Hematopoietic multipotent progenitor cell treated with erythropoietin and hydrocortisone succinate and interleukin-3 and kit ligand, for 17 days (in vitro differentiated cells): ENCODE measurements around the gene LRRC32.
"Not testable (repeated sequence)": the region's sequence is repeated elsewhere in the genome, so short reads cannot be mapped to it uniquely, and the experiment has no call there.

Experiments
- DNase-seq: peaks from one replicate; pipeline ENCODE4 v3.0.0-alpha.2; 2015; ENCODE audit warnings: low spot score

Gene LRRC32

GRCh38 chr11:76628408-76628947 lies 42.1 kb downstream of the LRRC32 start:
- DNase-seq = no peak

GRCh38 chr11:76627606-76628005 lies 42.9 kb downstream of the LRRC32 start:
- DNase-seq = no peak

DNA sequence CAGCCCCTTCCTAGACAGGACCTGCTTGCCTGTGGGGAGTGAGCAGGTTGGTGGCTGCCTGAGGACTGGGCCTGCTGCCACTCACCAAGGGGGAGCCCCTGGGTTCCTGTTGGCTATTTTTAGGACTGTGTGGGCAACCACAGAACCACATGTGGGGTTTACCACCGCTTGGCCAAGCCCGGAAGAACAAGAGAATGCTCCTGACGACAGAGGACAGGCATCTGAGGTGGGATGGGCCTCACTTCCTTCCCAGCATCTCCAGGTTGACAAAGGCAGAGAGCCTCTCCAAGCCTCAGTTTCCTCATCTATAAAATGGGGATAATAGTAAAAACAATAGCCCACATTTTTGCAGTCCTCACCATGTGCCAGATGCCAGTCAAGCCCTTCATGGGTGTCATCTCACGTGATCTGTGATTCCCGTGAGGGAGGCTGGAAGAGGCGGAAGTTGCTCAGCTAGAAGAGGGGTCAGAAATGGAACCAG lies 43.6 kb downstream of the LRRC32 start:
- no peak for DNase-seq

GRCh38 chr11:76626266-76626665 lies 44.3 kb downstream of the LRRC32 start:
- DNase-seq = no peak

DNA sequence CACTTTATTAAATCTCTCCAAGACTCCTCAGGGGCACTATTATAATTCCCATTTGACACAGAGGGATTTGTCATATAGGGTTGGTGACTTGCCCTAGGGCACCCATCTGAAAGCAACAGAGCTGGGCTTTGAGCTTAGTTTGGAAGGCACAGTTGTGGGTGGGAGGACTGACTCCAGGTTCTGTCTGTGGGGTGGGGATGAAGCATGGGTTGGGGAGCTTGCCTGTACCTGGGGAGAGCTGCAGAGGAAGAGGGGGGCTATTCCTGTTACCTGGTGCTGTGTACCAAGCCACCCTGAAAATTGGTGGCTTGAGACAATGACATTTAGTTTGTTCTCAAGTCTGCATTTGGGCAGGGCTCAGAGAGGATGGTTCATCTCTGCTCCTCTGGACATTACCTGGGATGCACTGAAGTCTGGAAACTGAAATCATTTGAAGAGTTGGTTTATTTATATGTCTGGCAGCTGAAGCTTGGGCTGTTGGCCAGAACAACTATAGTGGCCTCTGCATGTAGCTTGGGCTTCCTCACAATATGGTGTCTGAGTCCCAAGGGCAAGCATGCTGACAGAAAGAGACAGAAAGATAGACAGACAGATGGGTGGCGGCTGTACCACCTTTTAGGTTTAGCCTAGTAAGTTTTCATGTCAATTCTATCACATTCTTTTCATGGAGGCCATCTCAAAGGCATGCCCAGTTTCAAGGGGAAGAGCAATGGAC lies 44.9 kb downstream of the LRRC32 start:
- no peak for DNase-seq

DNA sequence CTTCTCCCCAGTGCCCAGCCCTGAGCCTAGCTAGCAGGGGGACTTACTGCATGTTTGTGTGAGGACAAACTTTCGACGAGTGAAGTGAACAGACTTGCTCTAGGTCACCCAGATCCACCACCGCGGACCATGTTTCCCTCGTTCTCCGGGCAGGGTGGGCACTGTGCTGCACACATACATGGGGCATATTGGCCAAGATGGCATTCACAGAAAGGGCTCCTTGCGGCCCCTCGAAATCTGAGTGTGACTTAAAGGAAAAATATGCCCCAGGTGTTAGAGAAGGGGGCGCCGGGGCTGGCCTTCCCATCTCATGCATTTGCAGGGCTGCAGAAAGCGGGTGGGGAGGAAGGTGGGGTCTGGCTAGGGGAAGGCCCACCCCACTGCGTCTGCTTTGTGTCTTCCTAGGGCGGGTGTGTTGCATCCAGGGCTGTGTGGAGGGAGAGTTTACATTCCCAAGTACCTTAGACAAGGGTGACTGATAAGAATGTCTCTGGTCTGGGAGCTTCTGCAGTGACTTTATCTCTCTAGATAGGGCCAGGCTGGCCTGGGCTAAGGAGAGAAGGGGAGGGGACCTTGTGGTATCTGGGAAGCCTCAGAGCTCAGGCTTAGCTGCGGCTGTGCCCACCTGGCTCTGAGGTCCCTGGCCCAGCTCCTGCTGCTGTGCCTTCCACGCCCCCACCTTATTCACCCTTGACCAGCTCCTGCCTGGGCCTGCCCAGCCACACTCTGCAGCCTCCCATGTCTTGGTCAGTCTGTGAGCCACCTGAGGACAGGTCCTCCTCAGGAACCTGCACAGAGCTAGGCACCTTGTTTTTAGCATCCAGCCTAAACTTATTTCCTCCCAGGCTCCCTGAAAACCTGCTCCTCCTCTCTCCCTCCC lies 45.8 kb downstream of the LRRC32 start:
- no peak for DNase-seq

DNA sequence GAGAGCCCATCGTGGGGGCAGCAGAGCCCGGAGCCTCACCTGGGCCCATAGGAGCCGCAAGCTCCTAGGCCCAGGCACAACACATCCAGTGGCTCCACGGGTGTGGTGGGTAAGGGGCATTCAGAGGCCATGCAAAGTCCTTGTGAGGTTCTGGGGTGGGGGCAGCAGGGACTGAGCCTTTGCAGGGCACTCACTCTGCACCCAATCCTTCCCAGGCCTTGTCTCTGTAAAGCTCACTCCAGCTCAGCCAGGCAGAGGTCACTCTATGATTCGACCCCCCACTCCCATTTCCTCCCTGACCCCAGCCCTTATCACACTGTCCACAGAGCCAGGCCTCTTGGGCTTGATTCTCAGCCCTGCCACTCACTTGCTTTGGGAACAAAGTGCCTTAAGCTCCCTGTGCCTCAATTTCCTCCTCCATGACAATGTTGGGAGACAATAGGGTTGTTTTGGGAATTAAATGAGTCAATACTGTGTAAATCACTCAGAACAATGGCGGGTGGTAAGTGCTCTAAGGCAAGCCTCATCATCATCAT lies 46.6 kb downstream of the LRRC32 start:
- no peak for DNase-seq

DNA sequence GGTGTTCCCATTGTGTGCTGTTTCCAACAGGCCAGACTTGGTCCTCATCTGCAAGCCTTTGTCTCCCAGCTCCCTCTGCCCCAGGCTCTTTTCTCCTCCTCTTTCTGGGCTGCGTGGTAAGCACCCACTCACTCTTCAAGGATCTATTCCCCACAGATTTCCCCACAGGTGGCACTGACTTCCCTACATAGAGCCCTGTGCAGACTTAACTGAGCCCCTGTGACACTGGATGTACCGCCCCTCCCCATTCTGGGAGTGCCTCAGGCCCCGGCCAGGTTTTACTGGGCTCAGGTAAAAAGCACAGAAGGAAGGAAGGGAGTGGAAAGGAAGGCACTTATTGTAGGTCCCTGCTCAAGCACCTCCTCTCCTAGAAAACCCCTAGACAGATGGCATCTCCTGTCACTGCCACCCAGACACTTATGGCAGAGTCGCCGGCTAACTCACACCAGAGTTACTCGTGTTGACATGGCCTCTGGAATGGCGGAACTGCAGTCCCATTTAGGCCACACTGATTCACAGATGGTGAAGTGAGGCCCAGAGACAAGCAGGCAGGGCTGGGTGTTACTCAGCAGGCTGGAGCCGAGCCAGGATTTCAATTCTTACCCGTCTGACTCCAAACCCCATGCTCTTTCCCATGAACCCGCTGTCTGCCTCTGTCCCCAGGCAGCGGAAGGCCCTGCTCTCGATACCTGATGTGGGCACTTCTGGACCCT lies 47.2 kb downstream of the LRRC32 start:
- DNase-seq = no peak

DNA sequence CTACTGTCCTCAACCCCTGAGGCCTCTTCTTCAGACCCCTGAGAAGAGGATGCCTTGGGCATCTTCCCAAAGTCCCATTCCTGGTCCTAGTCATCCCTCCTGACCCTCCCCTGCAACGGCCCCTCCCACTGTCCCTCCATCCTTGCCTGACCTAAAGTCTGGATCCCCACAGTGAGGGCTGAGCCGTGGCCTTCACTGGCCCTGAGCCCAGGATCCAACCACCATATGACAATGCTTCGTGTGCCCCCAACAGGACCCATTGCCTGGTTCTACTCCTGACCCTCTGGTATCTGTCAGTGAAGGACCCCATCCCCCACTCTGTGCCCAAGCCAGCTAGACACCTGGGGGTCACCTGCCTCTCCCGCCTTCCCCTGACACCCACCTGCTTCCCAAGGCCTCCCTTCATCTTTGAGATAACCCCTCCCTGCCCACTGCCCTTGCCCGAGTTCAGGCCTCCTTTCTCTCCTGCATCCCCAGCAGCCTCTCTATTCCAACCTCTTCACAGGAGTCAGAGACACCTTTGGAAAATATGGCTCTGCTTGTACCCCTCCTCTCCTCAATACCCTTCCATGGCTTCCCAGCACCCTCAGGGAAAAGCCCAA lies 48.0 kb downstream of the LRRC32 start:
- no peak for DNase-seq

- DNase-seq = no peak
Measured at GRCh38 chr11:76621868-76622267, 48.7 kb downstream of the LRRC32 start.

DNA sequence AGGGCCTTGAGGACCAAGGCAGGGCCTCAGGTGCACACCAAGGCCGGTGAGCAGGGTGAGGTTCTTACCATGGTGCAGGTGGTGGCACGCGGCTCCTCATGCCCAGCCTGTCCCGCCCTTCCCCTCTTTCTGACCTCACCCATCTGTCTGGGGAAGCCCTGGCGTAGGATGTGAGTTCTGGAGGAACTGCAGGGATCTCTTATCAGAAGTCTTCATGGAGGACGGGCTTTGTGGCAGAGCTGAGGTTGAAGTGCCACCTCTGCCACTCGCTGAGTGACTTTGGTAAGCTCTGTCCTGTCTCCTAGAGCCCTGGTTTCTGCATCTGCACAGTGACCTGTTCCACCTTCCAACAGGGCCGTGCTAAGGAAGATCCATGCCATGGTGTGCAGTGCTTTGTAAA lies 49.1 kb downstream of the LRRC32 start:
- DNase-seq = no peak

- no peak for DNase-seq
Measured at GRCh38 chr11:76620489-76620888, 50.1 kb downstream of the LRRC32 start.

GRCh38 chr11:76619801-76620200 lies 50.7 kb downstream of the LRRC32 start:
- not testable (repeated sequence) for DNase-seq

DNA sequence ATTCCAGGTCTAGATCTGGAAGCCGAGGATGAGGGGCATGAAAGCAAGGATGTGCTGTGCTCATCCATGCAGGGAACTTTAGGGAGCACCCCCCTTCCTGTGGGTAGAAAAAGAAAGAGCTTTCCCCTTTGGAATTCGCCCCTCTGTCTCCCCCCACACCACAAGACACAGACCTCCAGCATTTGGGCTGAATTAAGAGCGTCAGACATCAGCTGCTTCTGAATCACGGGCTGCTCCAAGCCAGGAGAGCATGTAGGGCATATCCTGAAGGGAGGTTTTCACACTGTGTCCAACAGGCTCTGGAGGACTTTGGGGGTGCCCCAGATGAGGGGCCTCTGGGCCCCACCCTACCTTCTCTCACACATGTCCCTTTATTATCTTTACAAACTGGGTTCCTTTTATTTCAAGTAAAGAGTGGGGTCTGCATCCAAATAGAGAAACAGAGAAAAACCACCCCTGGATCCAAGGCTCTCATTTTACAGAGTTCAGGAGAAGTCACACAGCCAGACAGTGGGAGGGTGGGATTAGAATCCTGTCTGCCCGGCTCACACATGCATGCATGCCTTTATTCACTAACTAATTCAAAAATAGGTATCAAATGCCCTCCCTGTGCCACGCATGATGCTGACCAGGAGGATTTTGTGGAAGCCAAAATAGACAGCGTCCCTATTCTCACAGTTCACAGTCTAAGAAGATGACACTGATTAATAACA lies 52.8 kb downstream of the LRRC32 start:
- no peak for DNase-seq

GRCh38 chr11:76616676-76617552 lies 53.6 kb downstream of the LRRC32 start:
- no peak for DNase-seq

GRCh38 chr11:76615950-76616349 lies 54.6 kb downstream of the LRRC32 start:
- no peak for DNase-seq

DNA sequence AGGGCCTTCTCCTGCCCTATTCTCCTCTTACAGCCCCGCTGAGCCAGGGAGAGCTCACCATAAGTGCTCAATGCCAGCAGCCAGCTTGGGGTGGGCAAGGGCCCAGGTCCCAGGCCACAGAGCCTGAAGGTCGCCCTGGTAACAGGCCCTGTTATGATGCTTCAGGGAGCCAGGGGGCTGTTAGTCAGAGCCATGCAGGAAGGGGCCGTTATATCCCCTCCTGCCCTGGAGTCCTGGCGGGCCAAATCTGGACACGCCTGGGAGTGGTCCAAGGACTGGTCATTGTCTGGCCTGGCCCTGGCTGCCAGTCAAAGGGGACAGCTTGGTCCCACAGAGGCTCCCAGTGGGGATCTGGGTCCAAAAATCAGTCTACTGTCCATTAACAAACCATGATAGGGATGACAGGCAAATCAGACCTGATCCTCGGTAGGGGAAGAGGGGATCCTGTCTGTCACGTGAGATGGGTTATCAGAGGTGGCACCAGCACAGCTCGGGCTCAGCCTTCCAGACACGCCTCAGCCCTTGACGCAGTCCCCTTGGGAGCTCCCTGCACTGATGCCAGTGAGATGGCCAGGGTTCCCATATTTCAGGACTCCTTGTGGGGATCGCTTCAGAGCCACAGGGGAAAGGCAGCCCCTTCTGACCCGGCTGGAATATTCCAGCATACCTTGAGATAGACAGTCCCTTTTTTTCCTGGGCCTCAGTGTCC lies 55.9 kb downstream of the LRRC32 start:
- DNase-seq = no peak

- no peak for DNase-seq
Measured at GRCh38 chr11:76613901-76614300, 56.6 kb downstream of the LRRC32 start.

- DNase-seq = no peak
Measured at GRCh38 chr11:76612226-76612625, 58.3 kb downstream of the LRRC32 start.
